ENCODE measurements around the gene NAGA. TPM values are rescaled to one million over a fixed set of nuclear protein-coding genes. Genes with fewer than 3 reads are reported as not detected.

Gene NAGA
- total RNA-seq, 6 experiments from 2014 or later = 17.6 to 27.9 (median 23.0) TPM

DNA sequence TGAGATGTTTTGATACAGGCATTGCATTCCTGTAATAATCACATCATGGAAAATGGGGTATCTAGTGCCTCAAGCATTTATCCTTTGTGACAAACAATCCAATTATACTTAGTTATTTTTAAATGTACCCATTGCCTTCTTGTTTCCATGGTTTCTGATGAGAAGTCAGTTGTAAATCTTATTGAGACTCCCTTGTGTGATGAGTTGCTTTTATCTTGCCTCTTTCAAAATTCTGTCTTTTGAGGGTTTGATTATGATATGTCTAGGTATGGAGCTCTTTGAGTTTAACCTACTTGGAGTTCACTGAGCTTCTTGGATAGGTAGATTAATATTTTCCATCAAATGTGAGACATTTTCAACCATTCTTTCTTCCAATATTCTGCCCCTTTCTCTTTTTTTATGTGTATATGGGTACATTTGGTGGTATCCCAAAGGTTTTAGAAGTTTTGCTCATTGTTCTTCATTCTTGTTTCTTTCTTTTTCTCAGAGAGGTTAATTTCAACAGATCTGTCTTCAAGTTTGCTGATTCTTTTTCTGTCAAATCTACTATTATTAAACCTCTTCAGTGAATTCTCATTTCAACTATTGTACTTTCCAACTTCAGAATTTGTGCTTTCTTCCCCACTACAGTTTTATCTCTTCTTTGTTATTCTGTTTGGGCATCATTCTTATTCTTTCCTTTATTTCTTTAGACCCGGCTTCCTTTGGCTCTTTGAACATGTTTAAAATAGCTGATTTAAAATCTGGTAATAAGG is 13.7 kb downstream of the NAGA start:
- ATAC-seq (no peak), DNase-seq (no peak)
- Histone ChIP-seq H3K4me1 (no peaks in the 10 kb centered on the region), H3K27me3 (no peaks in the 10 kb centered on the region), H3K4me3 (no peak overlapping the region), H3K27ac (no peak overlapping the region), H3K36me3 (peaks cover 0 to 10% (median 3%) of the 10 kb centered on the region in 4 donors), H3K9me3 (peaks cover 0 to 9% (median 3%) of the 10 kb centered on the region in 4 donors)
- 94% methylated on average over 1 of the region's 1 CpG for WGBS (ENCODE audit: insufficient coverage, low coverage, low lambda C conversion rate, missing lambda C conversion rate)
- TF ChIP-seq POLR2A (IDR thresholded peaks at IDR 0.05) (no peak), CTCF (IDR thresholded peaks at IDR 0.05) (no peak)
- intact Hi-C loops (cut with DNase I) = no loop called here

GRCh38 chr22:42052765-42053164 is 17.8 kb downstream of the NAGA start:
- Histone ChIP-seq H3K27me3 (no peaks in the 10 kb centered on the region), H3K36me3 (no peaks in the 10 kb centered on the region), H3K9me3 (peaks cover 0 to 9% (median 3%) of the 10 kb centered on the region in 4 donors), H3K4me1 (no peaks in the 10 kb centered on the region), H3K4me3 (no peak overlapping the region), H3K27ac (no peak overlapping the region)
- ATAC-seq = no peak
- intact Hi-C loops (cut with DNase I) = no loop called here
- WGBS (ENCODE audit: insufficient coverage, low coverage, low lambda C conversion rate, missing lambda C conversion rate) = 63% methylated on average over 3 of the region's 3 CpGs
- no peak for TF ChIP-seq CTCF (IDR thresholded peaks at IDR 0.05)
- no peak for DNase-seq

- H3K9me3 ChIP-seq = no peaks in the 10 kb centered on the region
- no peak for ATAC-seq
- no peaks in the 10 kb centered on the region for H3K4me1 ChIP-seq
- no peaks in the 10 kb centered on the region for H3K36me3 ChIP-seq
- DNase-seq = no peak
- 8% methylated on average over 1 of the region's 2 CpGs for WGBS (ENCODE audit: insufficient coverage, low coverage, low lambda C conversion rate, missing lambda C conversion rate)
- intact Hi-C loops (cut with DNase I) = no loop called here
- no peaks in the 10 kb centered on the region for H3K27me3 ChIP-seq
- TF ChIP-seq POLR2A (IDR thresholded peaks at IDR 0.05) (no peak), CTCF (IDR thresholded peaks at IDR 0.05) (no peak)
- H3K27ac ChIP-seq = no peak overlapping the region
- H3K4me3 ChIP-seq = no peak overlapping the region
Observed at GRCh38 chr22:42050641-42051180, 19.9 kb downstream of the NAGA start.

DNA sequence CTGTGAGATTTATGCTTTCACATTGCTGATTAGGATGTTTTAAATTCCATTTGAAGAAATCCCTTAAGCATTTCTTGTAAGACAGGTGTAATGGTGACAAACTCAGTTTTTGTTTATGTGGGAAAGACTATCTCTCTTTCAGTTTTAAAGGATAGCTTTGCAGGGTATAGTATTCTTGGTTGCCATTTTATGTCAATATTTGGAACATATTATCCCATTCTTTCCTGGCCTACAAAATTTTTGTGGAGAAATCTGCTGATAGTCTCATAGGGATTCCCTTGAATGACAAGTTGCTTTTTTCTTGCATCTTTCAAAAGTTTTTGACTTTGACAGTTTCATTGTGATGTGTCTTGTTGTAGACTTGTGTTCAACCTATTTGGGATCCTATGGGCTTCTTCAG is 28.8 kb downstream of the NAGA start:
- DNase-seq (no peak), ATAC-seq (no peak)
- Histone ChIP-seq H3K4me1 (no peaks in the 10 kb centered on the region), H3K36me3 (no peaks in the 10 kb centered on the region), H3K4me3 (no peak overlapping the region), H3K27me3 (no peaks in the 10 kb centered on the region), H3K9me3 (peaks cover 0 to 8% (median 0%) of the 10 kb centered on the region in 4 donors), H3K27ac (no peak overlapping the region)
- TF ChIP-seq CTCF (IDR thresholded peaks at IDR 0.05) (no peak), POLR2A (IDR thresholded peaks at IDR 0.05) (no peak)
- intact Hi-C loops (cut with DNase I) = no loop called here

Measured in right lobe of liver (tissue), 6 donors.